Karpas-422 (cell line): ENCODE data around the gene JAZF1. TPM values are rescaled to one million over a fixed set of nuclear protein-coding genes. Genes with fewer than 3 reads are reported as not detected.
"Not testable (repeated sequence)": the region's sequence is repeated elsewhere in the genome, so short reads cannot be mapped to it uniquely, and the experiment has no call there.

ENCODE experiments used
- DNase-seq: peaks from one replicate; pipeline ENCODE4 v3.0.0-alpha.2; 2015
- H2AFZ ChIP-seq: fragments of 200-600 bp; sonication (generic); 2 replicates; pipeline ENCODE4 v1.6.1; 2014; ENCODE audit warnings: antibody characterized with exemption, low read length, mixed read lengths
- H3K27ac ChIP-seq: fragments of 200-600 bp; sonication (generic); 2 replicates; pipeline ENCODE4 v1.5.1; 2014; ENCODE audit warnings: mild to moderate bottlenecking, low read length, moderate library complexity
- H3K27me3 ChIP-seq: fragments of 200-600 bp; sonication (generic); 2 replicates; pipeline ENCODE4 v1.6.1; 2014; ENCODE audit warnings: low read length, mixed read lengths
- H3K36me3 ChIP-seq: fragments of 200-600 bp; sonication (generic); 2 replicates; pipeline ENCODE4 v1.6.1; 2014; ENCODE audit warnings: low read length, mixed read lengths; ENCODE audit not compliant: insufficient read depth
- H3K4me1 ChIP-seq: fragments of 200-600 bp; sonication (generic); 2 replicates; pipeline ENCODE4 v1.6.1; 2014; ENCODE audit warnings: mild to moderate bottlenecking, low read length, mixed read lengths
- H3K4me2 ChIP-seq: fragments of 200-600 bp; sonication (generic); 2 replicates; pipeline ENCODE4 v1.6.1; 2014; ENCODE audit warnings: low read length, low read depth, mild to moderate bottlenecking; ENCODE audit not compliant: poor library complexity, severe bottlenecking
- H3K4me3 ChIP-seq: fragments of 200-600 bp; sonication (generic); 2 replicates; pipeline ENCODE4 v1.5.1; 2014; ENCODE audit warnings: mild to moderate bottlenecking, antibody characterized with exemption, low read length, mixed read lengths
- H3K79me2 ChIP-seq: fragments of 200-600 bp; sonication (generic); 2 replicates; pipeline ENCODE4 v1.6.1; 2014; ENCODE audit warnings: mild to moderate bottlenecking, low read length, mixed read lengths
- H3K9ac ChIP-seq: fragments of 200-600 bp; sonication (generic); 2 replicates; pipeline ENCODE4 v1.6.0; 2014; ENCODE audit warnings: low read length
- H3K9me2 ChIP-seq: fragments of 200-600 bp; sonication (generic), shearing (Covaris generic); replicated peaks from 2 replicates; pipeline ENCODE4 v1.6.0; 2014; ENCODE audit warnings: mild to moderate bottlenecking, low read length, moderate library complexity; ENCODE audit not compliant: insufficient read depth
- H3K9me3 ChIP-seq: fragments of 300-700, 200-600 bp; sonication (generic); 2 replicates; pipeline ENCODE4 v1.6.1; 2014; ENCODE audit warnings: low read length, mixed read lengths
- H4K20me1 ChIP-seq: fragments of 200-600 bp; sonication (generic); 2 replicates; pipeline ENCODE4 v1.6.1; 2014; ENCODE audit warnings: mild to moderate bottlenecking, antibody characterized with exemption, low read length, low read depth; ENCODE audit not compliant: insufficient read depth
- total RNA-seq: library from RNA; depleted of rRNA; stranded (reverse); fragments of >200 nt; shearing (Covaris generic); gene quantifications from 2 replicates; pipeline ENCODE4 v1.2.3, GENCODE V29; 2014; ENCODE audit warnings: low replicate concordance

Gene JAZF1
- total RNA-seq, 1 experiment from 2014 or later = 4.2 TPM

DNA sequence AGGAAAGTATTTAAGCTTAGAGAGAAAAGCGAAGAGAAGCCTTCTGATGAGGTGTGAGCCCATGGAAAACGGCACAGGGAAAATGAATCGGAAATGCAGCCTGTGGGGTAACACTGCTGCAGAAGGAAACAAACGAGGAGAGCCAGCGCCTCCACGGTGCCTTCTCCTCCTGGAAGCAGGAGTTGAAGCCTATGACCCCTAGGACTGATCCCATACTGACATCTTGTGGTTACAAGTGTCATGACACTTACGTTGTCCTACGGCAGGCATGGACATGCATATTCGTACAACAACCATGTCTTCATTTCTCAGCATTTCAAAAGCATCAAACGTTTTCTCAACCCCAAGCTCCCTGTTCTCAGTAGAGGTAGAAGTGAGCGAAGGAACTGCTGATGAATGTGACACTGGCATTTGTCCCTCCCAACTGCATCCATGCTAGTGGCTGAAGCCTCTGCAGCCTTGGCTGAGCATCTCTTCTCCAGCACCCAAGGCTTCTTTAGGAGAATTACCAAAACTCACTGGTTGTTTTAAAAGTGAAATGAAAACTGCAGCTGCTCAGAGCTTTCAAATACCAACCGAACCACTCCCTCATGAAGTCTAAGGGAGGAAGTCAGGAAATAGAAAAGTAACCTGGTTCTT lies 160.2 kb downstream of the JAZF1 start:
- Histone ChIP-seq H3K9me2 (no peaks in the 10 kb centered on the region), H3K79me2 (no peaks in the 10 kb centered on the region), H3K4me3 (no peak overlapping the region), H3K9ac (no peak overlapping the region), H3K27me3 (no peaks in the 10 kb centered on the region), H3K9me3 (no peaks in the 10 kb centered on the region), H3K36me3 (no peaks in the 10 kb centered on the region), H2AFZ (no peak overlapping the region), H4K20me1 (no peaks in the 10 kb centered on the region), H3K4me2 (no peak overlapping the region), H3K4me1 (peaks cover 3% of the 10 kb centered on the region; the same call in 1 of the 2 replicates), H3K27ac (no peak overlapping the region)
- peak; percentile 85 for DNase-seq

DNA sequence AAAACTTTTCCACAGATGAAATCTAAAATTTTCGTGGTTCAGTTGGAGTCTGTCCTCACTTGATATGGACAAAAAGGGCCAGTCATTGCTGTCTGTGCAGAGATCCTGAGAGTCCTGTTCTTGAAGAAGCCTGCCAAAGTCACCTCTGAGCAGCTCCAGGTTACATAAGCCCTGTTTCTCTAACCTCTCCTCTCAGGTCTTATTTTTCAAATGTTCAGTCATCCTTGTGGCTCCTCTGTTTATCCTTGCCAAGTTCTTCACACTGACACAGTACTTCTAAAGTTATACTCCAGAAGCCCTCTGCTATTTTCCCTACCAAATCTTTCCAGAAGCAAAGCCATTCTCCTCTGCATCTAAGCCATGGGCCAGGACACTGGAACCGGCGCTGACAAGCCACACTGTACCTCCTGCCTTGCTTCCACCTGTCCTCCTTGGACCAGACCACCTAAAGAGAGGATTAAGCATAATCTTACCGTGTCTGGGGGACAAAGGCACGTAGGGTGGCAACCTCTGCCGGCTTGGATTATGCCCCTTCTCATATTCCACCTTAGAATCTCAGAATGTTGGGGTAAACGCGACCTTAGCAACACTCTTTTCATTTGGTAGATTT lies 161.6 kb downstream of the JAZF1 start:
- no peaks in the 10 kb centered on the region for H3K27me3 ChIP-seq
- no peak overlapping the region for H3K4me3 ChIP-seq

DNA sequence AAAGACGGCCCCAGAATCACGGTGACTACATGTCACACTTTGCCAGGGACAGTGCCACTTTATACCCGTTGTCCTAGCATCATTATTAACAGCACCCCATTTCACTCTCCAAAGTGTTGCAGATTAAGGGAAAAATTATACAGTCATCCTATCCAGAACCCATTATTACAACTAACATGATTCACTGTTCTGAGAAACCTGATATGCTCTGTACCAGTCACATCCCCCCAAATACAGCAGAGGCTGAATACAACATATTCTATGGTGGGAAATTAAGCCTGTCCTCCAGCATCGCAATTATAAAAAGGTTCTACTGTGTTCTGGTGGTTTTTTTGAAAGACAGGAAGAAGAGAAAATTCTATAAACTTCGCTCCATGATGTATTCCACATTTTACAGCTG lies 162.1 kb downstream of the JAZF1 start:
- Histone ChIP-seq H3K4me1 (peaks cover 3% of the 10 kb centered on the region; the same call in 1 of the 2 replicates), H3K4me2 (no peak overlapping the region), H3K79me2 (no peaks in the 10 kb centered on the region), H3K27me3 (no peaks in the 10 kb centered on the region), H3K9ac (no peak overlapping the region), H3K9me2 (no peaks in the 10 kb centered on the region), H3K27ac (no peak overlapping the region), H2AFZ (no peak overlapping the region), H3K4me3 (no peak overlapping the region), H3K36me3 (no peaks in the 10 kb centered on the region), H4K20me1 (no peaks in the 10 kb centered on the region), H3K9me3 (no peaks in the 10 kb centered on the region)
- no peak for DNase-seq

More for the DNA sequence above, 161.6 kb downstream of the JAZF1 start:
- Histone ChIP-seq H3K4me1 (peaks cover 3% of the 10 kb centered on the region; the same call in 1 of the 2 replicates), H3K36me3 (no peaks in the 10 kb centered on the region), H3K9me3 (no peaks in the 10 kb centered on the region), H2AFZ (no peak overlapping the region), H3K79me2 (no peaks in the 10 kb centered on the region), H4K20me1 (no peaks in the 10 kb centered on the region), H3K9me2 (no peaks in the 10 kb centered on the region), H3K4me2 (no peak overlapping the region), H3K9ac (no peak overlapping the region), H3K27ac (no peak overlapping the region)
- DNase-seq = no peak

DNA sequence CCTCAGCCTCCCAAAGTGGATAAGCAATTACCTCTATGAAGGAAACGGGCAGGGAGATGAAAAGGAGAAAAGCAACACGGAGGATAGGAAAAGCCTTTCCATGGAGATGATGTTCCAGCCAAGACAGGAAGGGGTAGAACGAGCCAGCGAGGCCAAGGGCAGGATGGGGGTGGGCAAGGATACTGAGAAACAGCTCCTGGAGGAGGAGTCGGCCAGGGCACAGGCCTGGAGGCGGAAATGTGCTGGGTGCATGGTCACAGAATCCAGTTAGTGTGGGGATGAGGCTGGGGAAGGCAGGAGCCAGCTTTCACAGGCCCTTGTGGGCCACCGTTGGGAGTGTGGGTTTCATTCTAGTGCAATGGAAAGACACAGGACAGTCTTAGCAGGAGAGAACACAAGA lies 162.6 kb downstream of the JAZF1 start:
- Histone ChIP-seq H3K9me2 (no peaks in the 10 kb centered on the region), H3K36me3 (no peaks in the 10 kb centered on the region), H3K27ac (no peak overlapping the region), H3K9me3 (no peaks in the 10 kb centered on the region), H3K4me1 (peaks cover 5% of the 10 kb centered on the region), H4K20me1 (no peaks in the 10 kb centered on the region), H3K27me3 (no peaks in the 10 kb centered on the region), H3K4me2 (no peak overlapping the region), H3K4me3 (no peak overlapping the region), H3K9ac (no peak overlapping the region), H3K79me2 (no peaks in the 10 kb centered on the region), H2AFZ (no peak overlapping the region)
- no peak for DNase-seq

DNA sequence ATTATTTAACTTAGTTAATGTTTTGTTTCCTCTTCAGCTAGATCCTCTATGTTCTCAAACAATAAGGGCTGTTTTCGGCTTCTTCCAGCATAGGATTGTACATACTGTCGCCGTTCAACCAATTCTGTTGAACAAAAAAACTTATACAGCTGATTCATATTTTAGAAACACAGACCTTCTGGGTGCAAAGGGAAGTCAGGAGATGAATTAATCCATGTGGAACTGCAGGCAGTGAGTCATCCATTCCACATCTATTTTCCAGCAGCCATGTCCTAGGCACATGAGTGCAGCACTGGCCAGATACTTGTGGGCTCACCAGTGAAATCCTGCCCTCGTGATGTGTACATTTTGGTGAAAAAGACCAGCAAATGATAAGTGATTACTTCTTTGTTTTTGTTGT lies 163.2 kb downstream of the JAZF1 start:
- no peak overlapping the region for H3K4me2 ChIP-seq
- no peaks in the 10 kb centered on the region for H3K27me3 ChIP-seq
- no peak for DNase-seq
- H3K36me3 ChIP-seq = no peaks in the 10 kb centered on the region
- peaks cover 7% of the 10 kb centered on the region for H3K4me1 ChIP-seq
- no peak overlapping the region for H3K9ac ChIP-seq
- H3K79me2 ChIP-seq = no peaks in the 10 kb centered on the region
- H3K9me3 ChIP-seq = no peaks in the 10 kb centered on the region
- no peaks in the 10 kb centered on the region for H3K9me2 ChIP-seq
- H3K27ac ChIP-seq = no peak overlapping the region
- no peak overlapping the region for H2AFZ ChIP-seq
- H3K4me3 ChIP-seq = no peak overlapping the region
- no peaks in the 10 kb centered on the region for H4K20me1 ChIP-seq

DNA sequence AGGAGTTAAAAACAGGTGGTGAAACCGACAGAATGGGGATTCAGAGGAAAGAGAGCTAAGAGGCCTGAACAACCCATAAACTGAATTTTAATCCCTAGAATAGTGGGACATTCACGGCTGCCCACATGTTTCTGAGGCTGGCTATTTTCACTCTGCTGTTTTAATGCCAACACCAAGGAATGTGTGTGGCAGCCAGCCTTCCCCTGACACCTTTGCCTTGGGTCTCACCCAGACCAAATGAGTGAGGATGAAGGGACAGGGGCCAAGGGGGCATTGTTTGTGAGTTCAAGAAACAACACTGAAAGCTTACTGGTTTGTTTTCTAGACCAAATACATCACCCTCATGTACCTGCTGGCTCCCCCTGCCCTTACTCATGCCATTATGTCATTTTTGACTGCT lies 164.3 kb downstream of the JAZF1 start:
- H3K27ac ChIP-seq = no peak overlapping the region
- H3K4me3 ChIP-seq = no peak overlapping the region
- no peaks in the 10 kb centered on the region for H3K36me3 ChIP-seq
- no peaks in the 10 kb centered on the region for H3K9me2 ChIP-seq
- no peak for DNase-seq
- no peak overlapping the region for H3K4me2 ChIP-seq
- H3K4me1 ChIP-seq = peaks cover 7% of the 10 kb centered on the region
- no peaks in the 10 kb centered on the region for H3K9me3 ChIP-seq
- H4K20me1 ChIP-seq = no peaks in the 10 kb centered on the region
- no peaks in the 10 kb centered on the region for H3K79me2 ChIP-seq
- H2AFZ ChIP-seq = no peak overlapping the region
- H3K27me3 ChIP-seq = no peaks in the 10 kb centered on the region
- H3K9ac ChIP-seq = no peak overlapping the region

DNA sequence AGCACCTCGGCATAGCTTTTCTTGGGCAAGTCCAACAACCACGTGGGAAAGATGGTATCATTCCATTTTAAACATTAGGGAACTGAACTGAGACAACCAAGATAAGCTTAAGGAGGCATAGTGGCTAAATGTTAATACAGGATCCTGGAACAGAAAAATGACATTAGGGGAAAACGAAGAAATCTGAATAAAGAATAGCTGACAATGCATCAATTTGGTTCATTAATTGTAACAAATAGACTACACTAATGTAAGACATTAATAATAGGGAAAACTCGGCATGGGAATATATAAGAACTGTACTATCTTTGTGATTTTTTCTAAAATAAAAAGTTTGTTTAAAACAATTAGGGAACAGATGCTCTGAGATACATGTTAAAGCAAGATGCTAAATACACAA lies 165.4 kb downstream of the JAZF1 start:
- no peaks in the 10 kb centered on the region for H3K79me2 ChIP-seq
- H3K9me3 ChIP-seq = no peaks in the 10 kb centered on the region
- H3K9me2 ChIP-seq = no peaks in the 10 kb centered on the region
- no peak overlapping the region for H3K9ac ChIP-seq
- H3K27ac ChIP-seq = no peak overlapping the region
- H3K36me3 ChIP-seq = no peaks in the 10 kb centered on the region
- H3K27me3 ChIP-seq = no peaks in the 10 kb centered on the region
- no peak overlapping the region for H2AFZ ChIP-seq
- no peak overlapping the region for H3K4me3 ChIP-seq
- DNase-seq = no peak
- H3K4me1 ChIP-seq = peaks cover 6% of the 10 kb centered on the region
- H3K4me2 ChIP-seq = no peak overlapping the region
- no peaks in the 10 kb centered on the region for H4K20me1 ChIP-seq

DNA sequence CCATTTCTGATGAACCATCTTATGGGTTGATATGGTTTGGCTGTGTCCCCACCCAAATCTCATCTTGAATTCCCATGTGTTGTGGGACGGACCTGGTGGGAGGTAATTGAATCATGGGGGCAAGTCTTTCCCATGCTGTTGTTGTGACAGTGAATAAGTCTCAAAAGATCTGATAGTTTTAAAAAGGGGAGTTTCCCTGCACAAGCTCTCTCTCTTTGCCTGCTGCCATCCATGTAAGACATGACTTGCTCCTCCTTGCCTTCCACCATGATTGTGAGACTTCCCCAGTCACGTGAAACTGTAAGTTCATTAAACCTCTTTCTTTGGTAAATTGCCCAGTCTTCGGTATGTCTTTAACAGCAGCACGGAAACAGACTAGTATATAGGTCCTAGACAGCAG lies 166.3 kb downstream of the JAZF1 start:
- not testable (repeated sequence) for H3K9me3 ChIP-seq, H3K4me1 ChIP-seq, H3K4me2 ChIP-seq, H3K9me2 ChIP-seq, H4K20me1 ChIP-seq, H3K4me3 ChIP-seq, H3K27ac ChIP-seq, DNase-seq, H3K27me3 ChIP-seq, H2AFZ ChIP-seq, H3K9ac ChIP-seq, H3K79me2 ChIP-seq, H3K36me3 ChIP-seq
